Measurements from ENCODE around the gene LSM7.

LSM7 gene

DNA sequence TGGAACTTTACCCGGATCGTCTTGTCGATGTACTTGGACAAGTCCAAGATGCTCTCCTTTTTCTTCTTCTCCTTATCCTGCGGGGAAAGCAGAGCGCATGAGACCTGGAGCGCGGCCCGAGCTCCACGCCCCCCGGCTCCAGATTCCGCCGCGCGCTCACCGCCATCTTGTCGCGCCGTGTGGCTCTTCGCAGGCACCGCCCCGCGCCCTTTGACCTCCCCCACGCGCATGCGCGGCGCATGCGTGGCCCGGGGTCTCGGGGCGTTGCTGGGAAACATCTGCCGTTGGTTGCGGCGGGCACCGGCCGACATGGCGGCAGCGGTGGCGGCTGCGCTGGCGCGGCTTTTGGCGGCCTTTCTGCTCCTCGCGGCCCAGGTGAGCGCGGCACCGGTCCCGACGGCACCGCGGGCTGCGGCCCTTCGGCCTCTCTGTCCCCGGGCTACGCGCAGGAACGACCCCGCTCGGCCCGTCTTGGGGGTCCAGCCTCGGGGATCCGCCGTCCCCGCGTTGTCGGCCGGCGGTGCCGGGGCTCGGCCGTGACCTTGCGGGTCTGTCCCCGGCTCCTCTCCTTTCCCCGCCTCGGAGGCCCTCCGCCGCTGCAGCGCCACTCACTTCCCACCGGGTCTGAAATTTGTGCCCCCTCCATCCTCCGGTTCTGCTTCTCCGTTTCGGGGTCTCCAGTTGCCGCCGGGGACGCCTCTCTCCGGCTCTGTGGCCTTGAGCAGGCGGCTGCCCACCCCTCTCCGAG is at the start of gene LSM7, which contains the start of gene SPPL2B:
TSS of gene LSM7 (minus strand) at position 186 of the 748 bp plus-strand sequence. CDS start at position 166, 20 bp downstream.
TSS of gene SPPL2B (plus strand) at position 284 of the 748 bp plus-strand sequence. CDS start at position 310, 26 bp downstream.
- peak; percentile 99 for DNase-seq (ENCODE audit: low spot score)

DNA sequence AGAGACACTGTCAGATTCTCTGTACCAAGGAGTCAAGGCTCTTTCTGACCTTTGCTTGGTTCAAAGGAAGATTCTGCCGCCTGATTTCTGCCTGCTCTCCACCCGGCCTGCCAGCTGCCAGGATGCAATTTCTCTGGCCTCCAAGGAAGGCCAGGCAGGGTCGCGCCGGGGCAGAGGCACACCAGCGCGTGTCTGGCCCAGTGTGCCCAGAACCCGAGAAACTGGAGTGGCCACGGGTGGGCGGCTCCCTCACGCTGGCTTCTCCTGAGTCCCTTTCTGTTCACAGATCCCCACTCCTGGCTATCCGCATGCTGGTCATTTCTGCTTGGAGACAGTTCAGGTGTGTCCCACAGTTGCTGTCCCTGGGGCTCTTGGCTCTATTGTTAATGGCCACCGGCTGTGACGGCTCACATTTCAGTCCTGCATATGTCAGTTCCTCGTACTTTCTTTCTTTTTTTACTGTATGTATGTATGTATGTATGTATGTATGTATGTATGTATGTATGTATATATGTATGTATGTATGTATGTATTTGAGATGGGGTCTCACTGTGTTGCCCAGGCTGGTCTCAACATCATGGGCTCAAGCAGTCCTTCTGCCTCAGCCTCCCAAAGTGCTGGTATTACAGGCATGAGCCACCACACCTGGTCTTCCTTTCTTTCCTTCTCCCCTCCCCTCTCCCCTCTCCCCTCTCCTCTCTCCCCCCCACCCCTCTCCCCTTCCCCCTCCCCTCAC is 48.6 kb upstream of the LSM7 start:
- no peak for DNase-seq (ENCODE audit: low spot score)

GRCh38 chr19:2375353-2376121 is 47.2 kb upstream of the LSM7 start:
- DNase-seq (ENCODE audit: low spot score), result no peak

DNA sequence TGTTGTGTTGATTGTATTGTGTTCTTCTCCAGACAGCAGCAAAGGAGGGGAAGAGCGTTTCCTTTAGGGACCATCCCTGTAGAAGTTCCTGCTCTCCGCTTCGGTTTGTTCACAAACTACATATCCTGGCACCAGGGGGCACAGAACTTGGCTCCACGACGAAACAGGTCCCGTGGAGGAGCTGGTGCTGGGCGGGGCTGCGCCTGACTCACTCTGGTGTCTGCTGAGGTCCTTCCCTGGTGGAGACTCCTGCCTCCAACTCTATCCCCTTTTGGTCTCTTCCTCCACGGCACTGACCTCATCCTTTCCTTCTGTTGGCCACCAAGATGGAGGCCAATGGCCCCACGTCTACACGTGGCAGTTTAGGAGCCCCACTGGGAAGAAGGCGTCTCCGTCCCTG is 46.4 kb upstream of the LSM7 start:
- no peak for DNase-seq (ENCODE audit: low spot score)

GRCh38 chr19:2372076-2372612 is 43.8 kb upstream of the LSM7 start:
- DNase-seq (ENCODE audit: low spot score), result no peak

GRCh38 chr19:2371656-2372055 is 43.3 kb upstream of the LSM7 start:
- DNase-seq (ENCODE audit: low spot score), result peak; percentile 72

DNA sequence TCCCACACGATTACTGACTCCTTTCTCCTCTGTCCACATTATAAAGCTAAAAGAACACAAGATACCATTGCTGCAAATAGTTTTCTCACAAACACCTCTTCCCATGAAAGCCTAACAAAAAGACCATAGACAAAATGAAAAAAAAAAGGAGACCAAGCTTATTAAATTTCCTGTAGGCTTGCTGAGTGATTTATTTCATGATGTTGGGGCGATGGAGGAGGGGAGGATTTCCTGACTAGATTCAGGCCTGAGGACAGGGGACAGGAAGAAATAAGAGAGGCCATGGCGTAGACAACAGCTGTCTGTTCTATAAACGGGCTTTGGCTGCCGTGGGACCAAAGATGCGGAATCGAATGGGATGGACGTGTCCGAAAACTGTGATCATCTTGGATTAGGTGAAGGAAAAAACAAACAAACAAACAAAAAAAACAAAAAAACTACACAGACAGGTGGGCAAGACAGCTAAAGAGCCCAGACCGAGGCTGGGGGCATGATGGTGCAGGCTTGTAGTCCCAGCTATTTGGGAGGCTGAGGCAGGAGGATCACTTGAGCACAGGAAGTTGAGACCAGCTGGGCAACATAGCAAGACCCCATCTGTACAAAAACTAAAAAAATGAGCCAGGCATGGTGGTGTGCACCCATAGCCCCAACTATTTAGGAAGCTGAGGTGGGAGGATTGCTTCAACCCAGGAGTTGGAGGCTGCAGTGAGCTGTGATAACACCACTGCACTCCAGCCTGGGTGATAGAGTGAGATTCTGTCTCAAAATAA is 37.0 kb upstream of the LSM7 start:
- no peak for DNase-seq (ENCODE audit: low spot score)

- DNase-seq (ENCODE audit: low spot score), result no peak
Measured at GRCh38 chr19:2363419-2363818, 35.0 kb upstream of the LSM7 start.

DNA sequence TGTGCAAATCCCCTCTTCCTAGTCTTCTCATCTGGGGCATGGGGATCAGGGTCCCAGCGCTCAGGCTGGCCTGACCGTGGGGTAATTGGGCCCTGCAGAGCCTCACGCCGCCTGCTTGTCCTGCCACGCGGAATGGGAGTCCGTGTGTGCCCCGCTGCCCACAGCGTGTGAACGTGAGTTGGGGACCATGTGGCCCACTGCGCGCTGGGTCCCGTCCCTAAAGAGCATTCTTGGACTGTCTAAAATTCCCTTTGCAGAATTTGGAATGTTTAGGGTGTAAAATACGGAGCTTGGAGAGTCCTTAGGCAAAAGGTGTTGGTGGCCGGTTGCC is 34.5 kb upstream of the LSM7 start:
- no peak for DNase-seq (ENCODE audit: low spot score)

- no peak for DNase-seq (ENCODE audit: low spot score)
Measured at GRCh38 chr19:2362046-2362969, 33.9 kb upstream of the LSM7 start.

DNA sequence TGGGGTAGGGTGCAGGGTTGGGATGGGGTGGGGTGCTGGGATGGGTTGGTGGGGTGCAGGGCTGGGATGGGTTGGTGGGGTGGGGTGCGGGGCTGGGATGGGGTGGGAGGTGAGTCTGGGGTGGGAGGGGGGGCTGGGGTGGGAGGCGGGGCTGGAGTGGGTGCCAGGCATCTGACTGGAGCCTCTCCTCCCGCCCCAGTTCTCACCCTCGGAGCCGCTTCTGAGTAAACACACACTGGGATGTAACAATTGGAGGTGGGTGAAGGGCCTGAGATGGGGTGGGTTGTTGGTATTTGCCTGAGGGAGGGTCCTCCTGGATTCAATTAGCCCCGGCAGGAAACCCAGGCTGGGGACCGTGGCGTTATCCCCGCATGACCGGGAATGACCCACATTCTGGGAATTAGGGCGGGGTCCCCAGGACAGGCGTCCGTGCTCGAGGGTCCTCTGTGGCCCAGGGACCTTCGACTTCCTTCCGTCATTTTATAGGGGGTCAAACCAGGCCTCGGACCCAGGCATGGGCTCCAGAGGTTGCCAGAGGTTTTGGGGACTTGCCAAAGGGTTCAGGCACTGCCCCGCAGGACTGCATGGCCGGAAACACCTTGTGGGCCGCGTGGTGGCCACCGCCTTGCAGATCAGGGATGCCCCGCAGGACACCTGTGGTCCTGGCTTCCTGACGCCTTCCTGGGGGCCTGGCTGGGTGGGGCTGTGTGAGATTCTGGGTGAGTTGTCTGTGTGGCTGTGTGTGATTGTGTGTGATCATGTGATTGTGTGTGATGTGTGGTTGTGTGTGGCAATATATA is 33.1 kb upstream of the LSM7 start:
- DNase-seq (ENCODE audit: low spot score), result no peak

DNA sequence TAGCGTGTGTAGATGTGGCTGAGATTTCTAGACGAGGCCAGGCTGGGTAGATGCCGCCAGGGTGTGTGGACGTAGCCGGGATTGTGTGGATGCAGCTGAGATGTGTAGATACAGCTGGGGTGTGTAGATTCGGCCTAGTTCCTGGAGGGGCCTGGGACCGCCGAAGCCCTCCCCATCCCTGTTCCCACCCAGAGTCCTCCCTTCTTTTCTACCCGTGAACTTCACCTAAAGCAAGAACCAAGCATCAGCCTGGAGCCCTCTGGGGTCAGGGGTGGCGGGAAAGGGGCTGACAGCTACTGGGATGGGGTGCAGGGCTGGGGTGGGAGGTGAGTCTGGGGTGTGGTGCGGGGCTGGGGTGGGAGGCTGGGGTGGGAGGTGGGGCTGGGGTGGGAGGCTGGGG is 32.4 kb upstream of the LSM7 start:
- no peak for DNase-seq (ENCODE audit: low spot score)

DNA sequence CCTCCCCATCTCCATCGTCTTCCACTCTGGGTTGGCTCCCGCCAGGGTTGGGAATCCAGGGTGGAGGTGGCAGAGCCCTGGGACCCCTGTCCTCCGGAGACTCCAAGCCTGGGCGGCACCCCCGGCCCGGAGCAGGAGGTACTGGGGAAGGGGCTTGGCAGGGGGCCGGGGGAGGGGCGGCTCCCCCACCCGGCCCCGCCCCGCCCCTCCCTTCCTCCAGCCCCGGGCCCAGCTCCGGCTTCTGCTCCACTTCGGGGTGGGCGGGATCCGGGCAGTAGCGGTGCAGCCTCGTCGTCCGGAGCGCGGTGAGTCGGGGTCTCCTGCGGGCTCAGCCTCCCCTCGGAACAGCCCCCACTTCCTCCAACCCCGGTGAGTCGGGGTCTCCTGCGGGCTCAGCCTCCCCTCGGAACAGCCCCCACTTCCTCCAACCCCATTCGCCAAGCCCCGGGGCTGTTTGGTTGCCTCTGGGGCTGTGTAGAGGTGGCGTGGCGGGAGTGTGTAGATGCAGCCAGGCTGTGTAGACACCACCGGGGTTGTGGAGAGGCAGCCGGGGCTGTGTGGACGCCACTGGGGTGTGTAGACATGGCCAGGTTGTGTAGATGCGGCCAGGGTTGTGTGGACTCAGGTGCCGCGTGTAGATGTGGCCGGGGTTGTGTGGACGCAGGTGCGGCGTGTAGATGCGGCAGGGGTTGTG is 31.8 kb upstream of the LSM7 start, which contains the start of gene TMPRSS9:
TSS of gene TMPRSS9 (plus strand) at position 274 of the 694 bp plus-strand sequence. CDS start 29,521 bp downstream, outside the sequence.
- DNase-seq (ENCODE audit: low spot score), result no peak

GRCh38 chr19:2358548-2359173 is 30.3 kb upstream of the LSM7 start:
- no peak for DNase-seq (ENCODE audit: low spot score)

- DNase-seq (ENCODE audit: low spot score), result no peak
Measured at GRCh38 chr19:2357279-2358206, 29.2 kb upstream of the LSM7 start.

DNA sequence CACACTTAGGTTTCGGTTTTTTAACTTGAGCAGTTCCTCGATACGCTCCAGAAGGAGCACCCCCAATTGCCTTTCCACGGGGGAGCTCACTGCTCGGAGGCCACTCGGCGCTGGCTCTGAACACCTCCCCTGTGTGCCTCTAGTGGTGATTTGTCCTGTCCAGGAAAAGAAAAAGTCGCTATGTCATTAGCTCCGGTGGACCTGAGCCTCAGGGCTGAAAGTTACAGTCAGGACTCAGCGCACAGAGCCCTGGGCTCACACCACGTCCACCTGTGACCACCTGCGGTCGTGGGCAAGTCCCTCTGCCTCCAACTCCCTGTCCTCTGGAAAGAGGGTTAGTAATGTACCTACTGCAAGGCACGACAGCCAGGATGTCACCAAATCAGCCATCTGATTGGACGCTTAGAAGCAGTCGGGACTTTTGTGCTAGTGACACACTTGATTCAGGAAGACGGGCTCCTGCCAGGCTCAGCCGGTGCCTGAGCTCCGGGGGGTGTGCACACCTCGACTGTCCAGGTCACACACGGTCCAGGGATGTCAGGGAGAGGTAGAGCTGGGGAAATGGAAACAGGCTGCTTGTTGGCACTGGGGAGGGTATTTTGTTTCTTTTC is 27.8 kb upstream of the LSM7 start:
- DNase-seq (ENCODE audit: low spot score), result no peak

Data from AG08395 (cell line).